HG03175 (cell line): ENCODE results near the gene NACAD.

Experiments
- ATAC-seq: cut with Tn5 transposase; IDR thresholded peaks from one replicate; pipeline ENCODE4 v1.9.1; 2021; ENCODE audit warnings: mild to moderate bottlenecking, moderate library complexity; ENCODE audit not compliant: unreplicated experiment

Gene NACAD

DNA sequence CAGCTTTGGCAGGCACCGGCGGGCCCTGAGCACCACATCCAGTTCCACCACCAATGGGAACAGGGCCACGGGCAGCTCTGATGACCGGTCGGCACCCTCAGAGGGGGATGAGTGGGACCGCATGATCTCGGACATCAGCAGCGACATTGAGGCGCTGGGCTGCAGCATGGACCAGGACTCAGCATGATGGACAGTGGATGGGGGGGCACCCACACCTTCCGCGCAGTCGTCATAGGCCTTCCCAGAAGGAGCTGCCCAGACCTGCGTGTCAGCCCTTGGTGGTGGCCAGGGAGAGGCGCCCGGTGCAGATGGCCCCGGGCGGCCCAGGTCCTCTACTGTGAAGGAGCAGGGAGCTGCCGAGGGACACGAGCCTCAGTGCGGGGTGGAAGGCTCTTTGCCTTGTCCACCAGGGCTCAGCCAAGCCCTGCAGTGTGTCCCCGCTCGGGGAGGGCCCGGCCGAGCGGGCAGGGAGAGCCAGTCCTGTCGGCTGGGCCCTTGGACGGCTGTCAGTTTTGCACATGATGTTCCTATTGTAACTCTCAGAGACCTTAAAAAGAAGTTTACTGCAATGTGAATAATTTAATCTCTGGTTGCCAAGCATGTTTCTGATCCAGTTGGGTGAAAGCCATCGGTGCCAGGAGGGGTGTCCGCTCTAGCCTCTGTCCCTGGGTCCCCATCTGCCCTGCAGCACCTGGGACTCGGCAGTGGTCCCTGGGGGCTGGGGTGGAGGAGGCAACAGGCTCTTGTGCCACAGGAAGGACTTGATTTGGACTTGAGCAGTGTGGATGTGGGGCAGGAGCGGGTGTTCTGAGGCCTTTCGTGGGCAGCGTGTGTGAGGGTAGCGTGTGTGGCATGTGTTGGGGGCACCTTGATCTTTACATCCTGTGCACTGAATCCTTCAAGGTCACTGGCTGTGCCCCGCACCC, 12.6 kb downstream of the NACAD start:
- no peak for ATAC-seq

GRCh38 chr7:45075355-45075644, 13.5 kb downstream of the NACAD start:
- no peak for ATAC-seq

DNA sequence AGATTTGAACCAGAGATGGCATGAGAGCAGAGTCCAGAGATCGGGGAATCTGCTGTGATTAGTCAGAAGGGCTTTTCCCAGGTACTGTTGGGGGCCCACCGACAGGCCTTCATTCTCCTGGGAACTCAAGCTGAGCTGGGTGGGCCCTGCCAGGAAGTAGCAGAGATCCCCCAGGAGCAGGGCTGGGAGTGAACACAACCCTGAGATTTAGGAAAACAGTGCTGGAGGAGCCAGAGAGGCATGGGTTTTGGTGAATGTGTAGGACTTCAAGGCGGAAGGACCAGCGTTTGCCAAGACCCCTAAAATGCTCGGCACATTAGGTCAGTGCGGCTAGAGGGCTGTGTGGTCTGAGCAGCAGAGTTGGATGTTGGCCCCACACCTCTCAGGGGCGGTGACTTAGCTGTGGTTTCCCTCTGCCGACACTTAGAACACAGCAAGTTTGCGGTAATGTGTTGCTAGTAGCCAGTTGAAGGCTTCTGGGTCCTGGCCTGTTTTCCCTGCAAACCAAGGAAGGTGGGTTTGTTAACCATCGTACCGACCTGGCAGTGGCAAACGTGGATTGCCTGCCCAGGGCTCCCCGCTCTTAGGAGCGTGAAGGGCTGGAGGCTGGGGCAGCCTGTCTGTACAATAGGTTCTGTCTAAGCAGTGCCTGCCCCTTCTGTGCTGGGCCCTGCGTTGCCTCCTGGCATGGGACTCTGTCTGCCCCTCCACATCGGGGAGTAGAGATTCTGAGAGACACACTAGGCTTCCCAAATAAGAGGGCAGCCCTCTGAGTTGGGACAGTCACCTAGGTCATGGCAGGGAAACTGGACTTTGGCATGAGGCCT, 14.0 kb downstream of the NACAD start:
- ATAC-seq: no peak

DNA sequence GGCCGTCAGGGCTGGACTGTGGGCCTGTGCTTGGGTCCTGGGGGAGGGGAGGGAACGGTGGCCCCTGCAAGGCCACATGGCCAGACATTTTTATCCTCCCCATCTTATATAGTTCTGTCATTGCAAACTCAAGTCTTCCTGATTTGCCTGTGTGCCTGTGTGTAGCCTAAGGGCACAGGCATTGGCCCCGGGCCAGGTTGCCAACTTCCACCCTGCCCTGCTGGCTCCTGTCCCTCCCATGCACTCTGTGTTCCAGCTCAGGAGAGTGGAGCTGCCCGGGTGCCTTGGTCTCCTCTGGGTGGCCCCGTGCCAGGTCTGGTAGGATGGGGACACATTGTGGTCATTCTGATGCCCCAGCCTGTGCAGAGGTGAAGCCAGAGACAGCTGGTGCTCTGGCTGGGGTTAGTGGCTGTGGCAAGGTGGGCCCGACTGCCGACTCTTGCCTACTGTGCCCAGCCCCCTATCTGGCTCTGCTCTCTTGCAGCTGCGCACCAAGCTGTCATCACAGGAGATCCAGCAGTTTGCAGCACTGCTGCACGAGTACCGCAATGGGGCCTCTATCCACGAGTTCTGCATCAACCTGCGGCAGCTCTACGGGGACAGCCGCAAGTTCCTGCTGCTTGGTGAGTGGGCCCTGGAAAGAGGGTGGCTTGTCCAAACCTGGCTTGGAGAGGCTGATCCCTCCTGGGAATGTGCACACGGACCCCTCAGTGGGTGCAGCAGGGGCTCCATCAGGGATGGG, 14.8 kb downstream of the NACAD start:
- no peak for ATAC-seq

DNA sequence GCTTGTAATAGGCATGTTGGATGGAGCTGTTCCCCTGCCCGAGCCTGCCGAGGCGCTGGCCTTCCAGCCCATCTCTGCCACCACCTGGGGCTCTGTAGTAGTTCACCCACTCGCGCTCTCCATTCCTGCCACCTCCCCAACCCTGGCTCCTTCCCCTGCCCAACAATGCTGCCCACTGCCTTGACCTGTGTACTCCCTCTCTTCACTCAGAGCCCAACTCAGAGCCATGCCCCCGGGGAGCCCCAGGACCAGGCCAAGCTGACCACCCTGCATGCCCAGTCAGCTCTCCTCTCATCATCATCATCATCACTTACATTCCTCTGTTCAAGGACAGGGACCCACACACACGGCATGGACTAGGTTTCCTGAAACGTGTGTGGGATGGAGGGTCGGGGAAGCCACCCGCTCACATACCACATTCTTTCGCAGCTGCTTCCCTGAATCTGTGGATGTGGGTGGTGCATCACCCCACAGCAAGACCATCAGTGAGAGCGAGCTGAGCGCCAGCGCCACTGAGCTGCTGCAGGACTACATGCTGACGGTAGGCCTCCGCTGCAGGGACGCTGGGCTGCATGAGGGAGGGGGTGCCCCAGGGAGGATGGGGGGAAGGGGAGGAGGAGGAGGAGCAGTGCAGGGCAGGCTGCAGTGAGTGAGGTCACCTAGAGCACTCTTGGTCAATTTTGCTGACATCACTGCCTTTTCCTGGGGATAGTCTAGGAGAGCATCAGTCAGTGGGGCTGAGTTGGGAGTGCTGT, 15.6 kb downstream of the NACAD start:
- no peak for ATAC-seq

- ATAC-seq: no peak
Measured at GRCh38 chr7:45072131-45073030, 16.4 kb downstream of the NACAD start.

GRCh38 chr7:45071528-45071927, 17.2 kb downstream of the NACAD start:
- ATAC-seq: no peak

- ATAC-seq: no peak
Measured at GRCh38 chr7:45070254-45070642, 18.5 kb downstream of the NACAD start.

DNA sequence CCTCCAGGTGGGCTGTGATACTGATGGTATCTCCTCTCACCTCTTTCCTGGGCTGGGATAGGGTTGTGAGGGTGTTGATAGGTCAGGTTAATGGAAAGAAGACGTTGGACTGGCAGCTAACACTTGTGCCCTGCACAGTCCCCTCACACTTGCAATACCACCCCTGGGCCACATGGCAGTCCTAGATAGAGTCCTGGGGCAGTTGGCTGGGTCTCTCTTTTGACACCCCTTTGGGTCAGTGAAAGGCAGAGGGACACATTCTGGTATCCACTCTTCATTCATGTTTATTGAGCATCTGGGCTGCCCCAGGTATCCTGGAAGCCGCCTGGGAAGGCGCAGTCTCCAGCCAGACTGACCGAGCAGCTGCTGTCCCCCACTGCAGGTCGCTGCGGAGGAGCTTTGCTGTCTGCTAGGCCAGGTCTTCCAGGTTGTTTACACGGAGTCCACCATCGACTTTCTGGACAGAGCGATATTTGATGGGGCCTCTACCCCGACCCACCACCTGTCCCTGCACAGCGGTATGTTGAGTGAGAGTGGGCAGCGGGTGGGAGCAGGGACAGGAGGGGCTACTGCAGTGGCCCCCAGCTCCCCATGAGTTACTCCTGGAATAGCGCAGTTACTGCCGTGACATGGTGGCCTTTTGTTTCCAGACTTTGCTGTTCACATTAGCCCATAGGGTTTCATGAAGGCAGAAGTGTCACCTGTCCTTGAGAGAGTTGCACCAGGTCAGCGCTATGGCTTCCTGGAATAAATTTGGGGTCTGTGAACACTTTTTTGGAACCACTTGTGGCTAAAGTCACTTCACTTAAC, 19.1 kb downstream of the NACAD start:
- no peak for ATAC-seq

DNA sequence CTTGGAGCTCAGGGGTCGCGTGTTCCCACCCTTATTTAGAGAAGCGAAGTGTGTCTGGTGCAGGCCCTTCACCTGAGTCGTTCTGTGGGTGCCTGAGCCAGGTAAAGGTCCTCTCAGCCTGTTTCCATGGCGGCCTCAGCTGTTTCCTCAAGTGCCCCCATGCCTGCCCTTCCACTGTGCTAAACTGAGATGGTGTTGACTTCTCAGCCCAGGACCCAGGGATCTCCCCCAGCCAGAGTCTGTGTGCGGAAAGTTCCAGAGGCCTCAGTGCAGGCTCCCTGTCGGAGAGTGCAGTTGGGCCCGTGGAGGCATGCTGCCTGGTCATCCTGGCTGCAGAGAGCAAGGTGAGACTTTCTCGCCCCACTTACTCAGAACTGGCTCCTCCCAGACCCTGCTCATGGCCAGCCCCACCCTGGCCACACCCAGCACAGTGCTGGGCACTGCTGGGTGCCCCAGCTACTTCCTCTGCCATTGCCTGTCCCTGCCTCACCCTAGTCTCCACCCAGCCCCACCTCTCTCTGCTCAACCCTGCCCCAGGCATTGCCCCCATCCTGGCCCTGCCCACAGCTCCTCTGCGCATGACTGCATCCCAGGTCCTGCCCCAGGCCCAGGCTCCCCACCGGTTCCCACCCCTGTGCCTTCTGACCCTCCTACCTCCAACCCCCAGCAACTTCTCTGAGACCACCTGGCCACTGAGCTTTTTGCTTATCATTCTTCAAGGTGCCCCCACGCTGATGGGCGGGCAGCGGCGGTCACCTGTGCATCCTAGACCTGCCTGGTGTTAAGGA, 20.3 kb downstream of the NACAD start:
- ATAC-seq: no peak

DNA sequence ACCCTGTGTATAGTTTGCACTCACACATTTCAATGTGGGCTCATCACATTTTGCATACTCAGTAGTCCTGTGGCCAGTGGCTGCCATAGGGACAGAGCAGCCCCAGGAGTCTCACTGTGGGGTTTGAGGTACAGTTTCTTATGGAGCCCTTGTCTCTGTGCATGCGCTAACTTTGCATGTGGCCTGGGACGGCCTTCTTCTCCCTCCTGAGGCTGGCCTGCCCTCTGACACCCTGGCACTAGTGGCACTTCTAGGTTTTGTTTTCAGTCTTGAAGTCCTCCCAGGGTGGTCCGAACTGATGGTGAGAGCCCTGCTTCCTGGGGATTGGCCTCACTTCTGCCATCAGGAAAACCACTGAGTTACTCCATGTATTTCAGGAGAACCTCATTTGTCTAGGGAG, 21.2 kb downstream of the NACAD start:
- ATAC-seq: no peak

GRCh38 chr7:45066409-45066808, 22.4 kb downstream of the NACAD start:
- ATAC-seq: no peak

- no peak for ATAC-seq
Measured at GRCh38 chr7:45065031-45065995, 23.5 kb downstream of the NACAD start.

- no peak for ATAC-seq
Measured at GRCh38 chr7:45064047-45064725, 24.6 kb downstream of the NACAD start.

DNA sequence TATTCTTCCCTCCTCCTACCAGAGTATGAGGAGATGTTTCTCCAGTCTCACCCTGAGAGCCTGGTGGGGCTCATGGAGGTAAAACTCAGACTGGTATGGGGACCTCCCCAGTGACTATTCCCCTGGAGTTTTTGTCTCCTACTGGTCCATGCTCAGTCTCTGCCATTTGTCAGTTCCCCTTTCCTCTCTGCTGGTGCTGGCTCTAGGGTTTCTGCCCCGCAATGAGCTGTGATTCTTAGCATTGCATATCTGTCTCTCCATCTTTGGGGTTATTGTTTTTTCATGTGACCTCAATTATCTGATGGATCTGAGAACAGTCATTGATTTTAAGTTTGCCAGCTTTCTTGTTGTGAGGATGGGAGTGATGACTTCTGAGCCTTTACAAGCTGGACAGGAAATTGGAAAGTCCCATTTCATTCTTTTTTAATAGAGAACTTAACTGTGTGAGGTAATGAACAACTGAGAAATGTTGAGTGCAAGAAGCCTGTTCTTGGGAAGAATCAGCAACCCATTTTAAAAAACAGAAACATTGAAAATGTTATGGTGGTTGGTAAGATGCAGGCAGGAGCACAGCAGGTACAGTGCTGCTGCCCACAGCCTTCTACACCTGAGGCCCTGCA, 26.9 kb downstream of the NACAD start:
- ATAC-seq: no peak

- no peak for ATAC-seq
Measured at GRCh38 chr7:45061352-45061751, 27.4 kb downstream of the NACAD start.
